ENCODE measurements around the gene C11orf91. TPM values are rescaled to one million over a fixed set of nuclear protein-coding genes. Genes with fewer than 3 reads are reported as not detected.

C11orf91 gene
- total and polyA plus RNA-seq, 2 of the 8 experiments (the other 6 are each of a cell fraction or from before 2014, with no cell fraction given): not detected

GRCh38 chr11:33649944-33650343, 50.7 kb downstream of the C11orf91 start:
- H3K4me1 ChIP-seq (replicated peaks in 1 of 4; ENCODE audit: control insufficient read depth in 3 of 4, insufficient read depth in 4 of 4, low read length in 3 of 4): no peaks in the 10 kb centered on the region
- no peak overlapping the region for H2BK15ac ChIP-seq (ENCODE audit: low read length)
- no peak overlapping the region for H3K18ac ChIP-seq (ENCODE audit: extremely low read depth, low read length)
- no peaks in the 10 kb centered on the region for H4K20me1 ChIP-seq (replicated peaks in 1 of 2; ENCODE audit: control insufficient read depth in 1 of 2, insufficient read depth in 2 of 2, low read length in 2 of 2)
- no peak overlapping the region for H2BK5ac ChIP-seq (ENCODE audit: low read depth, low read length)
- no peak overlapping the region for H2BK12ac ChIP-seq (ENCODE audit: low read depth, low read length)
- H3K4ac ChIP-seq (replicated peaks; ENCODE audit: insufficient read length, low read depth, low read length): no peak overlapping the region
- POLR2A ChIA-PET (ENCODE audit: partially characterized antibody): no interaction called here
- no peak overlapping the region for H3K9ac ChIP-seq (replicated peaks in 1 of 4; ENCODE audit: extremely low read depth in 1 of 4, low read depth in 3 of 4, low read length in 3 of 4)
- no peaks in the 10 kb centered on the region for H3K27me3 ChIP-seq (replicated peaks in 1 of 4; ENCODE audit: control insufficient read depth in 3 of 4, extremely low read depth in 1 of 4, insufficient read depth in 3 of 4, low read length in 3 of 4)
- no peaks in the 10 kb centered on the region for H3K79me1 ChIP-seq (ENCODE audit: low read depth, low read length)
- no peak overlapping the region for H3K4me2 ChIP-seq (ENCODE audit: insufficient read depth in 1 of 2, low read depth in 2 of 2, low read length in 2 of 2)
- no peak overlapping the region for H4K91ac ChIP-seq (replicated peaks; ENCODE audit: insufficient read length, low read length)
- H3K56ac ChIP-seq (replicated peaks; ENCODE audit: insufficient read length, low read depth, low read length): no peak overlapping the region
- 89% methylated on average over 4 of the region's 4 CpGs; no CpG with 5 or more reads in 1 of the 2 experiments for WGBS, 2 experiments (ENCODE audit: extremely low coverage in 1 of 2, insufficient coverage in 1 of 2, insufficient read length in 1 of 2, insufficient replicate concordance in 2 of 2, low coverage in 1 of 2, low lambda C conversion rate in 2 of 2, missing lambda C conversion rate in 1 of 2)
- CTCF ChIA-PET (ENCODE audit: partially characterized antibody): interaction anchor here (1.2 to 2.3 kb wide), 3 partner anchors 17 to 36 kb away, joined by 3 to 8 read pairs (median 3); no protein-coding TSS in a partner anchor
- FAIRE-seq (no peak), DNase-seq (ENCODE audit: low read depth in 1 of 2, low spot score in 2 of 2) (no peak)
- H3K14ac ChIP-seq (ENCODE audit: insufficient read length): no peak overlapping the region
- no peak overlapping the region for H2AFZ ChIP-seq (ENCODE audit: low read length)
- H3K79me2 ChIP-seq (ENCODE audit: control insufficient read depth in 1 of 2, insufficient read depth in 2 of 2, low read length in 2 of 2): no peaks in the 10 kb centered on the region
- H3K23ac ChIP-seq (ENCODE audit: insufficient read length): no peak overlapping the region
- H3K27ac ChIP-seq (ENCODE audit: low read depth, low read length): no peak overlapping the region
- no peaks in the 10 kb centered on the region for H3K23me2 ChIP-seq (ENCODE audit: low read depth, low read length)
- no peak overlapping the region for H2BK20ac ChIP-seq (ENCODE audit: low read length)
- H2AK5ac ChIP-seq (ENCODE audit: low read depth, low read length): no peak overlapping the region
- no peak overlapping the region for H4K8ac ChIP-seq (ENCODE audit: extremely low read depth, insufficient read depth, low read length)
- no peak overlapping the region for H3K4me3 ChIP-seq (ENCODE audit: extremely low read depth in 1 of 4, insufficient read depth in 2 of 4, low read depth in 3 of 4, low read length in 4 of 4)
- H4K5ac ChIP-seq (ENCODE audit: insufficient read length, low read depth, low read length): no peak overlapping the region
- H3K9me3 ChIP-seq (ENCODE audit: insufficient read depth in 2 of 2, low read depth in 1 of 2, low read length in 1 of 2): no peaks in the 10 kb centered on the region
- H2BK120ac ChIP-seq (replicated peaks; ENCODE audit: low read depth, low read length): no peak overlapping the region
- H3K36me3 ChIP-seq (ENCODE audit: control insufficient read depth in 2 of 4, insufficient read depth in 4 of 4, low read length in 3 of 4): no peaks in the 10 kb centered on the region
- TF ChIP-seq BRCA1 (IDR thresholded peaks at IDR 0.05; ENCODE audit: low read depth, low read length): no peak
- TF ChIP-seq TAF1 (IDR thresholded peaks at IDR 0.05; ENCODE audit: low read depth, low read length): no peak

Measured in H1 (cell line).